ENCODE measurements around the gene LGALS13. TPM values are rescaled to one million over a fixed set of nuclear protein-coding genes. Genes with fewer than 3 reads are reported as not detected.

LGALS13 gene
- total and polyA plus RNA-seq, 2 donors (not counting 1 experiment from before 2014, with no cell fraction given), result not detected

DNA sequence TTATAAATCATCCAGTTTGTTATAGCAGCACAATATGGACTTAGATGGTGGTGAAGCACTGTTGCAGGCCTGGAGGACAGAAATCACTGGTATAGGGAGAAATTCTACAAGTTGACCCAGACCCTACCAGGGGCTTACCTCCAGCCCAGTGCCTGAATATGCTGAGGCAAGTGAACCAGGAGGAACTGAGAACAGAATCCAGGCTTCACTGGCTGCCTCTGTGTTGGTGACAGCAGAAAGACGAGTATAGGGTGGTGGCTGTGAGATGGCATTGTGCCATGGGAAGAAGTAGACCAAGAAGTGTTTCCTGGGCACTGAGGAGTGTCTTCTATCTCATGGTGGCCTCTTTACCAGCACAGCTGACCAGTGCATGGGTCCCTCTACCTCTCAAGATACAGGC is 46.4 kb upstream of the LGALS13 start:
- no peak for DNase-seq (ENCODE audit: low read depth in 2 of 2)
- Histone ChIP-seq H3K27ac (ENCODE audit: insufficient read depth, low read length) (no peak overlapping the region), H3K4me2 (ENCODE audit: extremely low read depth, insufficient read depth, low read length) (no peak overlapping the region), H4K20me1 (ENCODE audit: control insufficient read depth, extremely low read depth, insufficient read depth, low read length) (no peaks in the 10 kb centered on the region), H3K27me3 (ENCODE audit: control insufficient read depth, insufficient read depth, low read length) (peaks cover 4% of the 10 kb centered on the region), H3K9me3 (ENCODE audit: control insufficient read depth, insufficient read depth, low read depth, low read length) (no peaks in the 10 kb centered on the region), H3K9ac (ENCODE audit: insufficient read depth, low read length) (no peak overlapping the region), H3K4me3 (replicated peaks in 1 of 4; ENCODE audit: control extremely low read depth in 1 of 4, insufficient read depth in 1 of 4, low read depth in 3 of 4, low read length in 4 of 4) (no peak overlapping the region), H2AFZ (ENCODE audit: low read length) (no peak overlapping the region), H3K79me2 (ENCODE audit: control insufficient read depth, insufficient read depth, low read length) (no peaks in the 10 kb centered on the region), H3K36me3 (ENCODE audit: control insufficient read depth, insufficient read depth, low read length) (no peaks in the 10 kb centered on the region), H3K4me1 (ENCODE audit: control insufficient read depth, extremely low read depth, insufficient read depth, low read length) (no peaks in the 10 kb centered on the region)
- no peak for TF ChIP-seq EZH2 (IDR thresholded peaks at IDR 0.05; ENCODE audit: low read length, missing control alignments)
- TF ChIP-seq, protein P1, sequence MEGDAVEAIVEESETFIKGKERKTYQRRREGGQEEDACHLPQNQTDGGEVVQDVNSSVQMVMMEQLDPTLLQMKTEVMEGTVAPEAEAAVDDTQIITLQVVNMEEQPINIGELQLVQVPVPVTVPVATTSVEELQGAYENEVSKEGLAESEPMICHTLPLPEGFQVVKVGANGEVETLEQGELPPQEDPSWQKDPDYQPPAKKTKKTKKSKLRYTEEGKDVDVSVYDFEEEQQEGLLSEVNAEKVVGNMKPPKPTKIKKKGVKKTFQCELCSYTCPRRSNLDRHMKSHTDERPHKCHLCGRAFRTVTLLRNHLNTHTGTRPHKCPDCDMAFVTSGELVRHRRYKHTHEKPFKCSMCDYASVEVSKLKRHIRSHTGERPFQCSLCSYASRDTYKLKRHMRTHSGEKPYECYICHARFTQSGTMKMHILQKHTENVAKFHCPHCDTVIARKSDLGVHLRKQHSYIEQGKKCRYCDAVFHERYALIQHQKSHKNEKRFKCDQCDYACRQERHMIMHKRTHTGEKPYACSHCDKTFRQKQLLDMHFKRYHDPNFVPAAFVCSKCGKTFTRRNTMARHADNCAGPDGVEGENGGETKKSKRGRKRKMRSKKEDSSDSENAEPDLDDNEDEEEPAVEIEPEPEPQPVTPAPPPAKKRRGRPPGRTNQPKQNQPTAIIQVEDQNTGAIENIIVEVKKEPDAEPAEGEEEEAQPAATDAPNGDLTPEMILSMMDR (conservative IDR thresholded peaks at IDR 0.05 in 1 of 2, IDR thresholded peaks at IDR 0.05 in 1 of 2; ENCODE audit: low read depth in 1 of 2, low read length in 2 of 2), result no peak

DNA sequence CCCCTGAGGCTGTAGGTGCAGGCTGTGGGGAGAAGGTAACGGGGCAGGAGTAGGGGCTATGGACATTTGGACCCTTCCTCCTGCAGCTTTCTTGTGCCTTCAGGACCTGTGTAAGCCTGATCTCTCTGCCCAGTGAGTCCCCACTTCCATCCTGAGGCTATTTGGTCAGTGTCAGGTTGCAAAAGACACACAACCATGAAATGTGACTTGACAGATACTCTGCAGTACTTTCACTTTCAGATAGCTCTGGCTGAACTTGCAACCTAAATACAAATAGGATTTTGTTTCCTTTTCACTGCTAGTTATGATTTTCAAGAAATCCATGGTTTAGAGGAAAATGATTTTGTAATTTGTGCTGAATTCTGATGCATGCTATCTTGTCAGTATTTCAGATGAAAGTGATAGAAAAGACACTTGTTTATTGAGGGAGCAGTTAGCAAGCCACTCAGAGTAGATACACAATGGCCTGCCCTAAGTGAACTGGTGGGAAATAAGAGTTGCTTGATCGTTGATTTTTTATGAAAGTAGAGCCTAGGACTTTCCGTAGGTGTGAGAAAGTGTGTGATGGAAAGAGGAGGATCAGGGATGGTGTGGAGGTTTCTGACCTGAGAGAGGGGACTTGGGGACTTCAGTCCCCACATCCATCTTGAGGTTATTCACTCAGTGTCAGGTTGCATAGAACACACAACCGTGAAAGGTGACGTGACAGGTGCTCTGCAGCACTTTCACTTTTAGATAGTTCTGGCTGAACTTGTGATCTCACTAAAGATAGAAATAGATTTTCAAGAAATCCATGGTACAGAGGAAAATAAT is 44.3 kb upstream of the LGALS13 start:
- no peak overlapping the region for H3K9ac ChIP-seq (ENCODE audit: insufficient read depth, low read length)
- H3K27ac ChIP-seq (ENCODE audit: insufficient read depth, low read length), result no peak overlapping the region
- H2AFZ ChIP-seq (ENCODE audit: low read length), result no peak overlapping the region
- no peaks in the 10 kb centered on the region for H4K20me1 ChIP-seq (ENCODE audit: control insufficient read depth, extremely low read depth, insufficient read depth, low read length)
- no peaks in the 10 kb centered on the region for H3K79me2 ChIP-seq (ENCODE audit: control insufficient read depth, insufficient read depth, low read length)
- no peak overlapping the region for H3K4me2 ChIP-seq (ENCODE audit: extremely low read depth, insufficient read depth, low read length)
- no peaks in the 10 kb centered on the region for H3K4me1 ChIP-seq (ENCODE audit: control insufficient read depth, extremely low read depth, insufficient read depth, low read length)
- H3K36me3 ChIP-seq (ENCODE audit: control insufficient read depth, insufficient read depth, low read length), result no peaks in the 10 kb centered on the region
- DNase-seq (ENCODE audit: low read depth in 2 of 2), result no peak
- peaks cover 4% of the 10 kb centered on the region for H3K27me3 ChIP-seq (ENCODE audit: control insufficient read depth, insufficient read depth, low read length)
- no peak overlapping the region for H3K4me3 ChIP-seq (replicated peaks in 1 of 4; ENCODE audit: control extremely low read depth in 1 of 4, insufficient read depth in 1 of 4, low read depth in 3 of 4, low read length in 4 of 4)
- H3K9me3 ChIP-seq (ENCODE audit: control insufficient read depth, insufficient read depth, low read depth, low read length), result no peaks in the 10 kb centered on the region
- TF ChIP-seq, protein P1 (conservative IDR thresholded peaks at IDR 0.05 in 1 of 2, IDR thresholded peaks at IDR 0.05 in 1 of 2; ENCODE audit: low read depth in 1 of 2, low read length in 2 of 2), result no peak
- TF ChIP-seq EZH2 (IDR thresholded peaks at IDR 0.05; ENCODE audit: low read length, missing control alignments), result no peak

DNA sequence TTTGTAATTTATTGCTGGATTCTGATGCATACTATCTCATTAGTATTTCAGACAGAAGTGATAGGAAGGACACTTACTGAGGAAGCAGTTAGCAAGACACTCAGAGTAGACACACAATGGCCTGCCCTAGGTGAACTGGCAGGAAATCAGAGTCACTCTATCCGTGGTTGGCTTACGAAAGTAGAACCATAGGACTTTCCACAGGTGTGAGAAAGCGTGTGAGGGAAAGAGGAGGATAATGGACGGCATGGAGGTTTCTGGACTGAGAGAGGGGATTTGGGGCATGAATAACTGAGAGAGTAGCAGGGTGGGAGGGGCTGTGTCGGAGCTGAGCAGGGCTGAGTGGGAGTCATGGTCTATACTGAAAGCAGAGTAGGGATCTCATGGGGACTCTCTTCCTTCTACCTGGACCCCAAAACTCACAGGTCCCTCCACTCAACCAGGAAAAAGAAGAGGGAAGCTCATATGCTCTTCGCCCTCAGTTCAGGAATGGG is 43.7 kb upstream of the LGALS13 start:
- H3K4me1 ChIP-seq (ENCODE audit: control insufficient read depth, extremely low read depth, insufficient read depth, low read length), result no peaks in the 10 kb centered on the region
- H3K27ac ChIP-seq (ENCODE audit: insufficient read depth, low read length), result no peak overlapping the region
- H2AFZ ChIP-seq (ENCODE audit: low read length), result no peak overlapping the region
- H3K36me3 ChIP-seq (ENCODE audit: control insufficient read depth, insufficient read depth, low read length), result no peaks in the 10 kb centered on the region
- TF ChIP-seq, protein P1 (conservative IDR thresholded peaks at IDR 0.05 in 1 of 2, IDR thresholded peaks at IDR 0.05 in 1 of 2; ENCODE audit: low read depth in 1 of 2, low read length in 2 of 2), result no peak
- TF ChIP-seq EZH2 (IDR thresholded peaks at IDR 0.05; ENCODE audit: low read length, missing control alignments), result no peak
- DNase-seq (ENCODE audit: low read depth in 2 of 2), result no peak
- H3K79me2 ChIP-seq (ENCODE audit: control insufficient read depth, insufficient read depth, low read length), result no peaks in the 10 kb centered on the region
- no peaks in the 10 kb centered on the region for H3K9me3 ChIP-seq (ENCODE audit: control insufficient read depth, insufficient read depth, low read depth, low read length)
- no peaks in the 10 kb centered on the region for H4K20me1 ChIP-seq (ENCODE audit: control insufficient read depth, extremely low read depth, insufficient read depth, low read length)
- H3K4me3 ChIP-seq (replicated peaks in 1 of 4; ENCODE audit: control extremely low read depth in 1 of 4, insufficient read depth in 1 of 4, low read depth in 3 of 4, low read length in 4 of 4), result no peak overlapping the region
- H3K27me3 ChIP-seq (ENCODE audit: control insufficient read depth, insufficient read depth, low read length), result peaks cover 4% of the 10 kb centered on the region
- H3K9ac ChIP-seq (ENCODE audit: insufficient read depth, low read length), result no peak overlapping the region
- no peak overlapping the region for H3K4me2 ChIP-seq (ENCODE audit: extremely low read depth, insufficient read depth, low read length)
